Erythroblast (primary cell): ENCODE results near the gene KRTAP10-12.

Experiments used
- GATA1 ChIP-seq: IDR thresholded peaks from 2 replicates; pipeline ENCODE4 v1.6.1; 2011; ENCODE audit warnings: low read depth, mild to moderate bottlenecking, control low read depth, low read length, moderate library complexity
- POLR2A ChIP-seq: IDR thresholded peaks from 2 replicates; pipeline ENCODE4 v1.6.1; 2011; ENCODE audit warnings: mild to moderate bottlenecking, low read length

DNA sequence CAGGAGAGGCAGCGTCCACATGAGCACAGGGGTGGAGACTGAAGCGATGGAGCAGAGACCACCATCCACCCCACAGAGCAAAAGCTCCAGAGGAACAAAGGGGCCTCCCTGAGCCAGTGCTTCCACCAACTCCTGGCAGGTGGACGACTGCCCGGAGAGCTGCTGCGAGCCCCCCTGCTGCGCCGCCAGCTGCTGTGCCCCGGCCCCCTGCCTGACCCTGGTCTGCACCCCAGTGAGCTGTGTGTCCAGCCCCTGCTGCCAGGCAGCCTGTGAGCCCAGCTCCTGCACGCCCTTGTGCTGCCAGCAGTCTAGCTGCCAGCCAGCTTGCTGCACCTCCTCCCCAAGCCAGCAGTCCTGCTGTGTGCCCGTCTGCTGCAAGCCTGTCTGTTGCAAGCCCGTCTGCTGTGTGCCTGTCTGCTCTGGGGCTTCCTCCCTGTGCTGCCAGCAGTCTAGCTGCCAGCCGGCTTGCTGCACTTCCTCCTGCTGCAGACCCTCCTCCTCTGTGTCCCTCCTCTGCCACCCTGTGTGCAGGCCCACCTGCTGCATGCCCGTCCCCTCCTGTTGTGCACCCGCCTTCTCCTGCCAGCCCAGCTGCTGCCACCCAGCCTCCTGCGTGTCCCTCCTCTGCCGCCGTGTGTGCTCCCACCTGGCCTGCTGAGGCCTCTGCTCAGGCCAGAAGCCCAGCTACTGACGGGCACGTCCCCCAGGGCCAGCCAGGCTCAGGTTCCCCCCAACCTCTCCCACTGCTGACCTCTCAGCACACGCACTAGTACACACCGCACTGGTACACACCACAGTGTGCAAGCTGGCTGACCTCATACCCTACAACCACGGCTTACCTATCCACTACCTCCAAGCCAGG is 5.4 kb downstream of the KRTAP10-12 start:
- TF ChIP-seq POLR2A (no peak), GATA1 (no peak)
